ENCODE data around the gene XRCC1. TPM values are rescaled to one million over a fixed set of nuclear protein-coding genes. Genes with fewer than 3 reads are reported as not detected.

The XRCC1 gene
- total and polyA plus RNA-seq, 9 of the 15 experiments (the other 6 are each of a cell fraction or from before 2014, with no cell fraction given): 1.5 to 36.9 (median 24.9) TPM

- TF ChIP-seq, protein P1, sequence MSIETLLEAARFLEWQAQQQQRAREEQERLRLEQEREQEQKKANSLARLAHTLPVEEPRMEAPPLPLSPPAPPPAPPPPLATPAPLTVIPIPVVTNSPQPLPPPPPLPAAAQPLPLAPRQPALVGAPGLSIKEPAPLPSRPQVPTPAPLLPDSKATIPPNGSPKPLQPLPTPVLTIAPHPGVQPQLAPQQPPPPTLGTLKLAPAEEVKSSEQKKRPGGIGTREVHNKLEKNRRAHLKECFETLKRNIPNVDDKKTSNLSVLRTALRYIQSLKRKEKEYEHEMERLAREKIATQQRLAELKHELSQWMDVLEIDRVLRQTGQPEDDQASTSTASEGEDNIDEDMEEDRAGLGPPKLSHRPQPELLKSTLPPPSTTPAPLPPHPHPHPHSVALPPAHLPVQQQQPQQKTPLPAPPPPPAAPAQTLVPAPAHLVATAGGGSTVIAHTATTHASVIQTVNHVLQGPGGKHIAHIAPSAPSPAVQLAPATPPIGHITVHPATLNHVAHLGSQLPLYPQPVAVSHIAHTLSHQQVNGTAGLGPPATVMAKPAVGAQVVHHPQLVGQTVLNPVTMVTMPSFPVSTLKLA (conservative IDR thresholded peaks at IDR 0.05): peak in 1 of 2 experiments; percentile 16; a peak in 1 of 4 replicates
- peak; percentile 69; the same call in 1 of the 2 replicates for TF ChIP-seq SMARCA5 (IDR thresholded peaks at IDR 0.05)
- peak; percentile 76 for TF ChIP-seq PKNOX1 (IDR thresholded peaks at IDR 0.05)
- no peak for TF ChIP-seq ARID2 (IDR thresholded peaks at IDR 0.05)
- TF ChIP-seq KLF13 (tag; IDR thresholded peaks at IDR 0.05; ENCODE audit: borderline replicate concordance, low read depth): no peak
- TF ChIP-seq ZNF407 (IDR thresholded peaks at IDR 0.05; ENCODE audit: low read depth): 0 out of 2 replicates have a peak, but pooled peaks have one; percentile 26
- TF ChIP-seq MCM7 (IDR thresholded peaks at IDR 0.05): no peak
Observed at GRCh38 chr19:43503501-43504425, 71.6 kb downstream of the XRCC1 start (continued).
